ENCODE data around the gene RPUSD2. TPM values are rescaled to one million over a fixed set of nuclear protein-coding genes. Genes with fewer than 3 reads are reported as not detected.
A peak's percentile ranks its signal among the peaks of the same experiment; 100 is the strongest.

RPUSD2 gene
- 20.1 and 24.8 TPM in 2 replicates for total RNA-seq

DNA sequence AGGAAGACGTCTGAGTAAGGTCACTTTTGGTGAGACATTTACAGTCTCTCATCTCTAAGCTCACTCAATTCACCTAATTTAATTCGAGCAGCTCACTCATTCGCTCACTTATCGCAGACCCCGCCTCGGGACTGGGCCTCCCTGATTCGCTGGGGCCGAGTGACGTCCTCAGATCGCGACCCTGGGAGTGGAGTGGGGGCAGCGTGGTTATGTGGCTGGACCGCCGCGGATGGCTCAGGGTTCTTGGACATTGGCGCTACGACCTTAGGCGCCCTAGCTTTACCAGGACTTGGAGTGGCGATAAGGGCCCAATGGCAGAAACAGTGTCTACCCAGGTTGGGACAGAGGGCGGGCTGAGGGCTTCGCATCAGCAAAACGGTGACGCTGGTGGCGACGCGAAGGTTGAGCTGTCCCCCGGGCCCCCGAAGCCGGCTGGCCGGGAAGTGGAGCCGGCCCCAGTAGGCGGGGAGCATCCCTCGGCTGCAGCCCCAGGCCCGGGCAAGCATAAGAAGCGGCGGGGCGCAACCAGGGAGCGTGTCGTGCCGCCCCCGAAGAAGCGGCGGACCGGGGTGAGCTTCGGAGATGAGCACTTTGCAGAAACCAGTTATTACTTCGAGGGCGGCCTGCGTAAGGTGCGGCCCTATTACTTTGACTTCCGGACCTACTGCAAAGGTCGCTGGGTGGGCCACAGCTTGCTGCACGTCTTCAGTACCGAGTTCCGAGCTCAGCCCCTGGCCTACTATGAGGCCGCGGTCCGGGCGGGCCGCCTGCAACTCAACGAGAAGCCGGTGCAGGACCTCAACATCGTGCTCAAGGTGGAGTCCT, at the start of gene RPUSD2:
Gene RPUSD2 (plus strand): TSS at position 171 of the 825 bp plus-strand sequence. CDS start 39 bp downstream, at position 210.
- peak; percentile 60 for ATAC-seq (ENCODE audit: low read depth)

GRCh38 chr15:40523611-40524010, 45.5 kb upstream of the RPUSD2 start:
- H3K9me3 Mint-ChIP-seq: no peaks in the 10 kb centered on the region
- ChIA-PET CTCF (no interaction called here), POLR2A (no interaction called here)
- H3K4me3 Mint-ChIP-seq: no peak overlapping the region
- TF ChIP-seq, protein P1, sequence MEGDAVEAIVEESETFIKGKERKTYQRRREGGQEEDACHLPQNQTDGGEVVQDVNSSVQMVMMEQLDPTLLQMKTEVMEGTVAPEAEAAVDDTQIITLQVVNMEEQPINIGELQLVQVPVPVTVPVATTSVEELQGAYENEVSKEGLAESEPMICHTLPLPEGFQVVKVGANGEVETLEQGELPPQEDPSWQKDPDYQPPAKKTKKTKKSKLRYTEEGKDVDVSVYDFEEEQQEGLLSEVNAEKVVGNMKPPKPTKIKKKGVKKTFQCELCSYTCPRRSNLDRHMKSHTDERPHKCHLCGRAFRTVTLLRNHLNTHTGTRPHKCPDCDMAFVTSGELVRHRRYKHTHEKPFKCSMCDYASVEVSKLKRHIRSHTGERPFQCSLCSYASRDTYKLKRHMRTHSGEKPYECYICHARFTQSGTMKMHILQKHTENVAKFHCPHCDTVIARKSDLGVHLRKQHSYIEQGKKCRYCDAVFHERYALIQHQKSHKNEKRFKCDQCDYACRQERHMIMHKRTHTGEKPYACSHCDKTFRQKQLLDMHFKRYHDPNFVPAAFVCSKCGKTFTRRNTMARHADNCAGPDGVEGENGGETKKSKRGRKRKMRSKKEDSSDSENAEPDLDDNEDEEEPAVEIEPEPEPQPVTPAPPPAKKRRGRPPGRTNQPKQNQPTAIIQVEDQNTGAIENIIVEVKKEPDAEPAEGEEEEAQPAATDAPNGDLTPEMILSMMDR (IDR thresholded peaks at IDR 0.05): no peak
- DNase-seq (no peak), ATAC-seq (ENCODE audit: low read depth) (no peak)
- no peak overlapping the region for H3K27ac Mint-ChIP-seq
- no peaks in the 10 kb centered on the region for H3K27me3 Mint-ChIP-seq
- peaks cover 7% of the 10 kb centered on the region for H3K4me1 Mint-ChIP-seq
- H3K36me3 Mint-ChIP-seq (ENCODE audit: low read depth): no peaks in the 10 kb centered on the region
- intact Hi-C loops (cut with micrococcal nuclease): no loop called here

More for the DNA sequence above, at the start of gene RPUSD2:
- peak within 1 kb of the TSS; percentile 97 for H3K4me3 Mint-ChIP-seq
- no peaks in the 10 kb centered on the region for H3K27me3 Mint-ChIP-seq
- TF ChIP-seq, protein P1 (IDR thresholded peaks at IDR 0.05): no peak
- CTCF ChIA-PET: interaction anchor here (0.9 to 1.3 kb wide), 6 partner anchors 16 to 309 kb away, joined by 3 to 5 read pairs (median 4); no protein-coding TSS in a partner anchor
- POLR2A ChIA-PET: interaction anchor here (0.5 to 2.2 kb wide), 25 partner anchors 11 to 975 kb away, joined by 3 to 22 read pairs (median 5); partner anchors contain the start of genes C15orf62, DNAJC17, GCHFR and KNL1
- intact Hi-C loops (cut with micrococcal nuclease): loop anchor here (1.0 to 5.0 kb wide), 5 partner anchors 19 to 238 kb away; partner anchors contain the start of genes BAHD1, C15orf62, DNAJC17 and ZFYVE19
- peak within 1 kb of the TSS; percentile 96 for H3K27ac Mint-ChIP-seq
- DNase-seq: peak; percentile 88
- no peaks in the 10 kb centered on the region for H3K9me3 Mint-ChIP-seq
- H3K36me3 Mint-ChIP-seq (ENCODE audit: low read depth): peaks cover 35% of the 10 kb centered on the region
- peaks cover 49% of the 10 kb centered on the region for H3K4me1 Mint-ChIP-seq

- no peaks in the 10 kb centered on the region for H3K9me3 Mint-ChIP-seq
- intact Hi-C loops (cut with micrococcal nuclease): no loop called here
- no peak for ATAC-seq (ENCODE audit: low read depth)
- H3K36me3 Mint-ChIP-seq (ENCODE audit: low read depth): no peaks in the 10 kb centered on the region
- no peaks in the 10 kb centered on the region for H3K27me3 Mint-ChIP-seq
- H3K4me1 Mint-ChIP-seq: no peaks in the 10 kb centered on the region
- no peak for DNase-seq
- TF ChIP-seq, protein P1 (IDR thresholded peaks at IDR 0.05): no peak
- no peak overlapping the region for H3K27ac Mint-ChIP-seq
- POLR2A ChIA-PET: interaction anchor here (0.6 to 0.7 kb wide), 3 partner anchors 43 to 64 kb away, joined by 3 to 5 read pairs (median 4); partner anchors contain the start of gene RPUSD2
- no peak overlapping the region for H3K4me3 Mint-ChIP-seq
- CTCF ChIA-PET: no interaction called here
These were observed 43.2 kb upstream of the RPUSD2 start for GRCh38 chr15:40525855-40526254.

GRCh38 chr15:40528801-40529200, 40.3 kb upstream of the RPUSD2 start:
- H3K4me3 Mint-ChIP-seq: no peak overlapping the region

More at GRCh38 chr15:40528801-40529200, 40.3 kb upstream of the RPUSD2 start:
- no peak for DNase-seq
- POLR2A ChIA-PET: interaction anchor here (0.6 kb wide), 1 partner anchor 27 kb away, joined by 3 read pairs; no protein-coding TSS in a partner anchor
- Mint-ChIP-seq H3K27me3 (no peaks in the 10 kb centered on the region), H3K4me1 (no peaks in the 10 kb centered on the region), H3K27ac (no peak overlapping the region), H3K9me3 (no peaks in the 10 kb centered on the region), H3K36me3 (ENCODE audit: low read depth) (peaks cover 3% of the 10 kb centered on the region)
- TF ChIP-seq, protein P1 (IDR thresholded peaks at IDR 0.05): no peak
- no peak for ATAC-seq (ENCODE audit: low read depth)
- CTCF ChIA-PET: no interaction called here
- intact Hi-C loops (cut with micrococcal nuclease): no loop called here
